Measurements from ENCODE around the gene CDK14. TPM values are rescaled to one million over a fixed set of nuclear protein-coding genes. Genes with fewer than 3 reads are reported as not detected.

The CDK14 gene
- total RNA-seq, 1 donor from 2014 or later: 131 TPM

DNA sequence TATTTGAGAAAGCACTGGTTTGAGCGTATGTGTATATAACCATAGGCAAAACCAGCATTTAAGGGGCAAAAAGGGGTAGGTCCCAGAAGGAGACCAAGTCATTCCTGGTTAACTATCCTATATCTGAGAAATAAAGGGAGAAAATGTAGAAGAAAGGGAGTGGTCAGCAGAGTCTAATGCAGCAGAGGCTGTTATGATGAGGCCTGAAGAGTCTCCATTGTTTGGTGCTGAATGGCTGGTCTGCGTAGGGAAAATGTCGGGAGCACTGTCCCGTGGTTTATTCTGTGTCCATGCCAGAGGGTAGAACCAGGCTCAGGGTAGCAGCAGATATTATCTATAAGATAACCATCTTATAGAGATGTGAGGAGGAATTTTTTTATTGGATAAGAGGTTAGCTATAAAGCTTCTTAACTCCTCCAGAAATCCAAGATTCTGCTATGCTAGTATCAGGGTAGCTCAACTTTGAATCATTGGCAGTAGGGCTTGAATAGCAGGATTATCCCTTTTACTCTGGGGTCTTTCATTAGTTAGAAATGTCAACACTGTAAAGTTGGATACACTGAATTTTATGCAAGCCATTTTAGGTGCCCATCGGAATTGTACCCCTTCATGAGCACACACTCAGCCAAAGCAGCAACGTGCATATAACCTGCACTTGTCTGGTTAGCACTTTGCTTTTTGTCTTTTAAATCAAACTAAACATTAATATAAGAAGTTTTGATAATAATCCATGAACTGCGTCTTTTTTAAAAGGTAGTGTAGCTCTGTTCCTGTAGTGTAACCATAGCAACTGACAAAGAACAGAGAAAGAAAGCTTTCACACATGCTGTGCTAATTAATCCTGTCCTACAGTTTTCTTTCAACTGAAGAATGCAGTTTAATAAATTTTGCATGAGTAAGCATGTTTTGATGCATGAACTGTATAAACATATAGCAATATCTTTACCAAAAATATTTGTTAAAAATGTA is 356.1 kb downstream of the CDK14 start:
- H3K4me1 Mint-ChIP-seq (ENCODE audit: unreplicated experiment): peaks cover 29% of the 10 kb centered on the region
- no peak overlapping the region for H3K4me3 Mint-ChIP-seq (ENCODE audit: unreplicated experiment)
- DNase-seq (ENCODE audit: extremely low spot score, unreplicated experiment): no peak
- H3K36me3 Mint-ChIP-seq (ENCODE audit: unreplicated experiment): peaks cover 22% of the 10 kb centered on the region
- no peak overlapping the region for H3K27ac Mint-ChIP-seq (ENCODE audit: unreplicated experiment)
- no peaks in the 10 kb centered on the region for H3K27me3 Mint-ChIP-seq (ENCODE audit: unreplicated experiment)
- TF ChIP-seq, protein P1, sequence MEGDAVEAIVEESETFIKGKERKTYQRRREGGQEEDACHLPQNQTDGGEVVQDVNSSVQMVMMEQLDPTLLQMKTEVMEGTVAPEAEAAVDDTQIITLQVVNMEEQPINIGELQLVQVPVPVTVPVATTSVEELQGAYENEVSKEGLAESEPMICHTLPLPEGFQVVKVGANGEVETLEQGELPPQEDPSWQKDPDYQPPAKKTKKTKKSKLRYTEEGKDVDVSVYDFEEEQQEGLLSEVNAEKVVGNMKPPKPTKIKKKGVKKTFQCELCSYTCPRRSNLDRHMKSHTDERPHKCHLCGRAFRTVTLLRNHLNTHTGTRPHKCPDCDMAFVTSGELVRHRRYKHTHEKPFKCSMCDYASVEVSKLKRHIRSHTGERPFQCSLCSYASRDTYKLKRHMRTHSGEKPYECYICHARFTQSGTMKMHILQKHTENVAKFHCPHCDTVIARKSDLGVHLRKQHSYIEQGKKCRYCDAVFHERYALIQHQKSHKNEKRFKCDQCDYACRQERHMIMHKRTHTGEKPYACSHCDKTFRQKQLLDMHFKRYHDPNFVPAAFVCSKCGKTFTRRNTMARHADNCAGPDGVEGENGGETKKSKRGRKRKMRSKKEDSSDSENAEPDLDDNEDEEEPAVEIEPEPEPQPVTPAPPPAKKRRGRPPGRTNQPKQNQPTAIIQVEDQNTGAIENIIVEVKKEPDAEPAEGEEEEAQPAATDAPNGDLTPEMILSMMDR (IDR thresholded peaks at IDR 0.05): no peak
- no peaks in the 10 kb centered on the region for H3K9me3 Mint-ChIP-seq (ENCODE audit: unreplicated experiment)

DNA sequence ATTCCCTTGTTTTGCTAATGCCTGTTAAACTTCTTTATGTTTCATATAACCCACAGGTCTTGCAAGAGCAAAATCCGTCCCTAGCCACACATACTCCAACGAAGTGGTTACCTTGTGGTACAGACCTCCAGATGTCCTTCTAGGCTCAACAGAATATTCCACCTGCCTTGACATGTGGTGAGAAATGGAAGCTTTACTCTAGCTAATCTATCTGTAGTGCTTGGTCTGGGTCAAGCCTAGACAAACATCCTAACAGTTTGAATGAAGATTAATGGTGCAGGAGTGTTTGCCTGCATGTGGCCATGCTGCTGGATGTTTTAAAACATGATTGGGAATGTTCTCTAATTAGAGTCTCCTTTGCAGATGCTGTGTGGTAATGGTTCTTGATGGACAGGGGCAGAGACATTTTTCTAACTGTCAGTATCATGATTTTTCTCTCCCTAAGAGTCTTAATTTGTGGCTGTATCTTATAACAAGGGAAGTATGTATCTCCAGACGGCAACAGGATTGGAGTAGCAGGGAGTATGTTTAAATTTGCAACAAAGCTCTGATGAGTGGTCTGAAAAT is 359.6 kb downstream of the CDK14 start:
- Mint-ChIP-seq H3K27me3 (ENCODE audit: unreplicated experiment) (no peaks in the 10 kb centered on the region), H3K4me3 (ENCODE audit: unreplicated experiment) (no peak overlapping the region), H3K36me3 (ENCODE audit: unreplicated experiment) (peaks cover 19% of the 10 kb centered on the region), H3K27ac (ENCODE audit: unreplicated experiment) (no peak overlapping the region), H3K4me1 (ENCODE audit: unreplicated experiment) (peaks cover 51% of the 10 kb centered on the region), H3K9me3 (ENCODE audit: unreplicated experiment) (no peaks in the 10 kb centered on the region)
- TF ChIP-seq, protein P1 (IDR thresholded peaks at IDR 0.05): no peak
- no peak for DNase-seq (ENCODE audit: extremely low spot score, unreplicated experiment)

DNA sequence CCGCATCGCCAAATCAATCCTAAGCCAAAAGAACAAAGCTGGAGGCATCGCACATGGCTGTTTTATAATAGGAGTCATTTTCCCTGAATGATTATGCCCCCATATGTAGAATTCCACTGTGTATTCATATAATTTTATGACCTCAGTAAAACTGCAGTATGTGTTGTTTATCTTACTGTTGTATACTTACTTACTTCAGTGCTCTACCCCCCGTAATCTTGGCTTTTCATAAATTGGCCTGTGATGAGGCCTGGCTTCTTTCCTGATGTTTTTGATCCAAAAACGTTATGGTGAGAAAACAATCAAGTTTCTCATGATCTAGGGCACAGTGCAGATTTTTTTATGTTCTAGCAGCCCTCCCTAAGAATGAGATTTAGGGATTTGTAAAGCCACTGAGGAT is 361.8 kb downstream of the CDK14 start:
- H3K9me3 Mint-ChIP-seq (ENCODE audit: unreplicated experiment): no peaks in the 10 kb centered on the region
- peak overlapping the region; percentile 81 for H3K27ac Mint-ChIP-seq (ENCODE audit: unreplicated experiment)
- H3K36me3 Mint-ChIP-seq (ENCODE audit: unreplicated experiment): peaks cover 16% of the 10 kb centered on the region
- peaks cover 48% of the 10 kb centered on the region for H3K4me1 Mint-ChIP-seq (ENCODE audit: unreplicated experiment)
- no peaks in the 10 kb centered on the region for H3K27me3 Mint-ChIP-seq (ENCODE audit: unreplicated experiment)
- TF ChIP-seq, protein P1 (IDR thresholded peaks at IDR 0.05): no peak
- H3K4me3 Mint-ChIP-seq (ENCODE audit: unreplicated experiment): no peak overlapping the region
- DNase-seq (ENCODE audit: extremely low spot score, unreplicated experiment): no peak

DNA sequence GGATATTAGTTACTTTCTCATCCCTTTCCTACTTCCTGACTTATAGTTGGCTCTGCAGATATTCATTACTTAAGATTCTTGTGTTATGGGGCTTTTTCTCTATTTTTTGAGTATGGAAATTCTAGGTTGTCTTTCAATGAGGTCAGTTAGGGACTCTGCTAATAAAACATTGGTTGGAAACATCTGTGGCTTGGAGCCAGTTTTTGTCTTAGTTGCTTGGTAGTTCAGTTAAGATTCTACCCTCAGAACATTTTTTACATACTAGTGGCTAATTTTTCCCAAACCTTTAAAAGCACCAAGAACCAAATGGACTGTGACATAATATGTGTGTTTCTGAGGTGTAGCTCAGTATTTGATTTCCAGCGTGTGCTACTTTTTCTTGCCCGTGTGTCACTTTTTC is 362.5 kb downstream of the CDK14 start:
- Mint-ChIP-seq H3K36me3 (ENCODE audit: unreplicated experiment) (peaks cover 18% of the 10 kb centered on the region), H3K4me1 (ENCODE audit: unreplicated experiment) (peaks cover 40% of the 10 kb centered on the region), H3K27ac (ENCODE audit: unreplicated experiment) (peak overlapping the region; percentile 81), H3K9me3 (ENCODE audit: unreplicated experiment) (peaks cover 3% of the 10 kb centered on the region), H3K4me3 (ENCODE audit: unreplicated experiment) (peak overlapping the region; percentile 1), H3K27me3 (ENCODE audit: unreplicated experiment) (no peaks in the 10 kb centered on the region)
- DNase-seq (ENCODE audit: extremely low spot score, unreplicated experiment): no peak
- TF ChIP-seq, protein P1 (IDR thresholded peaks at IDR 0.05): no peak

Data from osteocyte (in vitro differentiated cells).